Smooth muscle cell (in vitro differentiated cells): ENCODE measurements around the gene SSU72. TPM values are rescaled to one million over a fixed set of nuclear protein-coding genes. Genes with fewer than 3 reads are reported as not detected.

Experiments
- DNase-seq: peaks from one replicate; lab custom pipeline; 2025; ENCODE audit not compliant: unreplicated experiment; lab: John Stamatoyannopoulos, UW
- H2AFZ ChIP-seq: fragments of 200-600 bp; sonication (generic); 2 replicates; pipeline ENCODE4 v1.6.0; 2016; ENCODE audit warnings: antibody characterized with exemption, low read depth, mild to moderate bottlenecking
- H3F3A ChIP-seq: fragments of 200-600 bp; sonication (generic); 2 replicates; pipeline ENCODE4 v1.6.0; 2017; ENCODE audit warnings: antibody characterized with exemption, low read depth
- H3K27ac ChIP-seq: fragments of 200-600 bp; sonication (generic); 2 replicates; pipeline ENCODE4 v1.5.1; 2016; ENCODE audit warnings: low read depth, mild to moderate bottlenecking
- H3K27me3 ChIP-seq: fragments of 200-600 bp; sonication (generic); 2 replicates; pipeline ENCODE4 v1.6.1; 2016; ENCODE audit warnings: low read depth, mild to moderate bottlenecking
- H3K36me3 ChIP-seq: fragments of 200-600 bp; sonication (generic); 2 replicates; pipeline ENCODE4 v1.5.1; 2016; ENCODE audit warnings: low read depth
- H3K4me1 ChIP-seq: fragments of 200-600 bp; sonication (generic); 2 replicates; pipeline ENCODE4 v1.5.1; 2016; ENCODE audit warnings: low read depth
- H3K4me2 ChIP-seq: fragments of 200-600 bp; sonication (generic); 2 replicates; pipeline ENCODE4 v1.6.0; 2016; ENCODE audit warnings: mild to moderate bottlenecking
- H3K4me3 ChIP-seq: fragments of 200-600 bp; sonication (generic); 2 replicates; pipeline ENCODE4 v1.5.1; 2016; ENCODE audit warnings: mild to moderate bottlenecking
- H3K79me2 ChIP-seq: fragments of 200-600 bp; sonication (generic); 2 replicates; pipeline ENCODE4 v1.6.0; 2016; ENCODE audit warnings: low read depth, mild to moderate bottlenecking
- H3K9ac ChIP-seq: fragments of 200-600 bp; sonication (generic); 2 replicates; pipeline ENCODE4 v1.6.0; 2016; ENCODE audit warnings: low read depth
- H3K9me3 ChIP-seq: fragments of 200-600 bp; sonication (generic); replicated peaks from 2 replicates; pipeline ENCODE4 v1.5.1; 2016; ENCODE audit warnings: low read depth
- H4K20me1 ChIP-seq: fragments of 200-600 bp; sonication (generic); 2 replicates; pipeline ENCODE4 v1.6.0; 2016; ENCODE audit warnings: low read depth
- CTCF ChIP-seq: fragments of 200-600 bp; sonication (generic); IDR thresholded peaks from 2 replicates; pipeline ENCODE4 v1.5.1; 2017; ENCODE audit warnings: borderline replicate concordance, mild to moderate bottlenecking, antibody characterized with exemption; ENCODE audit not compliant: insufficient read depth, poor library complexity, severe bottlenecking
- WGBS: methylation state at CpG from one replicate; pipeline ENCODE4 v1.1.7; 2016; ENCODE audit warnings: low lambda C conversion rate; 5-methylcytosine and 5-hydroxymethylcytosine counted together
- polyA plus RNA-seq: library from polyadenylated mRNA; unstranded; fragments of >200 nt; fragmentation: Nextera tagmentation; extraction: Ambion mirVana; gene quantifications from 2 replicates; pipeline ENCODE4 v1.2.1, GENCODE V29; 2016
- total RNA-seq: library from RNA; depleted of rRNA; stranded (reverse); fragments of >200 nt; gene quantifications from 2 replicates; pipeline ENCODE4 v1.2.3, GENCODE V29; 2014

The SSU72 gene
- total and polyA plus RNA-seq, 2 experiments from 2014 or later = 116 to 223 TPM

- WGBS = 95% methylated on average over 7 of the region's 7 CpGs
- peaks cover 27% of the 10 kb centered on the region for H3K79me2 ChIP-seq
- no peaks in the 10 kb centered on the region for H3K4me1 ChIP-seq
- H3F3A ChIP-seq = no peaks in the 10 kb centered on the region
- H3K4me3 ChIP-seq = no peak overlapping the region
- H3K36me3 ChIP-seq = no peaks in the 10 kb centered on the region
- peaks cover 60% of the 10 kb centered on the region for H4K20me1 ChIP-seq
- no peaks in the 10 kb centered on the region for H3K9me3 ChIP-seq
- TF ChIP-seq CTCF = no peak
- no peaks in the 10 kb centered on the region for H3K27me3 ChIP-seq
- no peak overlapping the region for H3K27ac ChIP-seq
- no peak overlapping the region for H3K9ac ChIP-seq
- DNase-seq = no peak
- no peak overlapping the region for H3K4me2 ChIP-seq
- H2AFZ ChIP-seq = no peak overlapping the region
Observed at GRCh38 chr1:1550087-1550486, 24.6 kb downstream of the SSU72 start.

GRCh38 chr1:1548591-1548990, 26.1 kb downstream of the SSU72 start:
- Histone ChIP-seq H3K4me2 (no peak overlapping the region), H4K20me1 (peaks cover 45% of the 10 kb centered on the region), H3K9me3 (no peaks in the 10 kb centered on the region), H2AFZ (no peak overlapping the region), H3K9ac (no peak overlapping the region), H3K27me3 (no peaks in the 10 kb centered on the region), H3K36me3 (no peaks in the 10 kb centered on the region), H3K4me3 (no peak overlapping the region), H3K27ac (no peak overlapping the region), H3K4me1 (no peaks in the 10 kb centered on the region), H3F3A (no peaks in the 10 kb centered on the region), H3K79me2 (peaks cover 26% of the 10 kb centered on the region)
- no peak for TF ChIP-seq CTCF
- no peak for DNase-seq
- 92% methylated on average over 14 of the region's 14 CpGs for WGBS

GRCh38 chr1:1547476-1547875, 27.2 kb downstream of the SSU72 start:
- Histone ChIP-seq H3K9ac (no peak overlapping the region), H3K36me3 (no peaks in the 10 kb centered on the region), H3K4me2 (no peak overlapping the region), H4K20me1 (peaks cover 37% of the 10 kb centered on the region), H3K9me3 (no peaks in the 10 kb centered on the region), H3F3A (no peaks in the 10 kb centered on the region), H3K79me2 (peaks cover 20% of the 10 kb centered on the region), H3K27me3 (no peaks in the 10 kb centered on the region), H3K27ac (no peak overlapping the region), H2AFZ (no peak overlapping the region), H3K4me1 (no peaks in the 10 kb centered on the region), H3K4me3 (no peak overlapping the region)
- no peak for TF ChIP-seq CTCF
- 95% methylated on average over 19 of the region's 19 CpGs for whole genome bisulfite sequencing
- no peak for DNase-seq

GRCh38 chr1:1547011-1547410, 27.7 kb downstream of the SSU72 start:
- Histone ChIP-seq H3K4me1 (no peaks in the 10 kb centered on the region), H2AFZ (no peak overlapping the region), H3K9ac (no peak overlapping the region), H3K79me2 (peaks cover 16% of the 10 kb centered on the region), H3K4me3 (no peak overlapping the region), H3K27ac (no peak overlapping the region), H3K27me3 (no peaks in the 10 kb centered on the region), H3K9me3 (no peaks in the 10 kb centered on the region), H3K4me2 (no peak overlapping the region), H3K36me3 (no peaks in the 10 kb centered on the region), H3F3A (peaks cover 1% of the 10 kb centered on the region), H4K20me1 (peaks cover 32% of the 10 kb centered on the region)
- WGBS = 97% methylated on average over 9 of the region's 9 CpGs
- DNase-seq = no peak
- no peak for TF ChIP-seq CTCF
